GM19328 (cell line): ENCODE data around the gene AFAP1L1.
A peak's percentile ranks its signal among the peaks of the same experiment; 100 is the strongest.

Experiments used
- ATAC-seq: cut with Tn5 transposase; IDR thresholded peaks from one replicate; pipeline ENCODE4 v1.9.1; 2021; ENCODE audit warnings: mild to moderate bottlenecking, moderate library complexity; ENCODE audit not compliant: unreplicated experiment

Gene AFAP1L1

DNA sequence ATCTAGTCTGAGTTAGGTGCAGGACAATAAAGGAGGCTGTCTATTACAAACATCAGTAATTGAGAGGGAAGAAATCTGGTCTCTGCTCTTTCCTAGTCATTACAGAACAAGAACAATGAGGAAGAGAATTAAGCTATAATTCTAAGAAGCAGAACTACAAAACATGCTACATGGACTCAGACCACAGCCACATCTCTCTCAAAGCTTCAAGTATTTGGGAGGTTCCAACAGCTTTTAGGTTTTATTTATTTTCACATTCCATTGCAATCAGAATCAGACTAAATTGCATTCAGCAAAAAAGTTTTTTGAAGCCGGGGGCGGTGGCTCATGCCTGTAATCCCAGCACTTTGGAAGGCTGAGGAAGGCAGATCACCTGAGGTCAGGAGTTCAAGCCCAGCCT is 72.5 kb downstream of the AFAP1L1 start:
- no peak for ATAC-seq

DNA sequence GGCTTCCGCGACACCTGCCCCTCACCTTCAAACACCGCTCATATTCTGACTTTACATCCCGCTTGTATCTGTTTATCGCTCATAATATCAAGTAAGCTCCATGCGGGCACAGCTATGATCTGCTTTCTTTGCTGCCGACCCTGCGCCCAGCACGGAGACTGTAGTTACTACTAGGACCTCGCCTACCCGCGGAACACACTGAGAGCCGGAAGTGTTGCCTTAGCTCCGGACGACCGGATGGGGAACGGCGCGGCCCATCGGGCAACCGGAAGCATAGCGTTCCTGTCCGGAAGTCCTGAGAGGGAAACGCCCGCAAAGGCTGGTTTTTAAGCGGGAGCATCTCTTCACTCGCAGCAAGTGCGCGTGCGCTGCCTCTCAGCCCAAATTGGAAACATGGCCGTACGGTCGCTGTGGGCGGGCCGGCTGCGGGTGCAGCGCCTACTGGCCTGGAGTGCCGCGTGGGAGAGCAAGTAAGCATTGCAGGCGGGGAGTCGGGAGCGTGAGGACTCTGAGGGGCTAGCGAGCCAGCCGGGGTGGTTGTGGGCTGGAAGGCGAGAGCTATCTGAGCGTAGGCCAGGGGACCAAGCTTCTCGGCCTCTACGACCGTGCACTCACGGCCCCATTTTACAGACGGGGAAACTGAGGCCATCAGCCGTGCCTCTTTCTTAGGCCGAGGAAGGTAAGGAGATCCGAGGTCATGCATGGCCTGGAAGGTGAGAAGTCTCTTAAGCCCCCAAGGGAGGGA is 73.7 kb downstream of the AFAP1L1 start, which contains the start of gene GRPEL2:
Gene GRPEL2 (plus strand): TSS at position 353 of the 745 bp plus-strand sequence. CDS start 41 bp downstream, at position 394.
- peak; percentile 98 for ATAC-seq

DNA sequence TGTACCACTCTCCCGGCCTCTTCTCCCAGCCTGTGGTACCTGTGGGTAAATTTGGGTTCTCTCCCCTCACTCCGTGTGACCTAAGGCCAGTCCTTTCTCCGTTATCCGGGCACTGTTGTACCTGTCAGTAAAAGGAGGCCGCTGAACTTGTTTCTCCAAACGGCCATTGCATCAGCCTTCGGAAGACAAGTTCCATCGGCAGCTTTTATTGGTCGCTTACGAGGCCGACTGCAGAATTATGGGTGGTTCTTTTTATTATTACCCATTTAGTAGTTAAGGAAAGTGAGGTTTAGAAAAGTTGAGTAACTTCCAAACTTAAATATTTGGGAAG is 74.2 kb downstream of the AFAP1L1 start:
- ATAC-seq = no peak

DNA sequence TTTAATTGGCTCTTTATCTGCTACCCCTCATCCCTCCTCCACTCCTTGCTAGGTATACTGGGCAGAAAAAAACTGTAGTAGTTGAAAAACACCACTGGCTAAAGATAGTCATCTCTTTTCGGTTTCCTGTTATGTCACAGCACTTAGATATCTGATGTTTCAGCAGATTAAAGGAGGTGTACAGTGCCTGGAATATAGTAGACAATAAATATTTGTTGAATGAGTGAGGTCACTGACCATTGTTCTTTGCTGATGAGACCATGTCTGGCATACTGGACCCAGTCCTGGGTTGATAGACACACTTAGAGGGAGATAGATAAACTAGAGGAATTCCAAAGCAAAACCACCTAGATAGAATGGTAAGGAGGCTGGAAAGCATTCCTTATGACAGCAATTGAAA is 76.9 kb downstream of the AFAP1L1 start:
- ATAC-seq = no peak

DNA sequence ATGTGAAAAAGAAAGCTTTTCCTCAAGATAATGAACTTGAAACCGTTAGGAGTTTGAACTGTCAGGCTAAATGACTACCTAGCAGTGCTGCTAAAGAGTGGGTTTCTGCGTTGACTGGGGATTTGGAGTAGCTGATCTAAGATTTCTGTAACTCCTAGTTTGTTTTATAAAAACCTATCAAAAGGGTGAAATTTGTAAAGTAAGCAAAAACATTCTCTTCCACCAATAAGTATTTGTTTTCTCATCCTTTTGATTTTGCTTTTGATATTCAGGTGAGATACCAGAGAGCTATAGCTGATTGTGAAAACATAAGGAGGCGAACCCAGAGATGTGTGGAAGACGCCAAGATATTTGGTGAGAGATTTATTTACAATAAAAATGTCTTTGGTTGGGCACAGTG is 77.7 kb downstream of the AFAP1L1 start:
- ATAC-seq = no peak

DNA sequence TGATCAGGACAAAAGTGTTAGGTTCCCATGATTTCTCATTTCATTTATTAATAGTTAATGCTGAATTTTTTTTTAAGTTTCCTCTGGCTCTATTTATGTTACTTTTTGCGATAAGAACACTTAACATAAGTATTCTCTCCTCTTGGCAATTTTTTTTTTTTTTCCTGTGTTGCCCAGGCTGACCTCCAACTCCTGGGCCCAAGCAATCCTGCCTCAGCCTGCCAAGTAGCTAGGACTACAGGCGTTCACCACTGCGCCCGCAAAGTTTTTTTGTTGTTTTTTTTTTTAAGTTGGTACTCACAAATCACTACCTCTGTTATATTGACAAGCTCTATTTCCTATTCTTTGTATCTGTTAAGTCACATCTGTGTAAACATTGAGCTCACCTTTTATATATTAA is 80.5 kb downstream of the AFAP1L1 start:
- no peak for ATAC-seq

DNA sequence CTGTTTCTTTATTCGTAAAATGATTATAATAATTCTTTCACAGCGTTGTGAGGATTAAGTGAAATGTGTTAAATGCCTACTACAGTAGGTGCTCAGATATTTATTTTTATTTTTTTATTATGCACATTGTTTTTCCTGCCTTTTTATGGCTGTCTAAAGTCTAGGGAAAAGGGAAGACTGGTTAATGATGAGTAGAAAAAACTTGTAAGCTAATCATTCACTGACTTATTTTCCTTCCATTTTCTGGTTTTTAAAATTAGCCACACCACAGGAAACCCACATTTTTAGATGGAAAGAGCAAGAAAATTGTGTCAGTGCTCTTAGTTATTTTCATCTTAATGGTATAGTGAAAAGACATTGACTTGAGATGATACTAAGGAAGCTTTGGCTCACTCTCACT is 82.3 kb downstream of the AFAP1L1 start:
- no peak for ATAC-seq

DNA sequence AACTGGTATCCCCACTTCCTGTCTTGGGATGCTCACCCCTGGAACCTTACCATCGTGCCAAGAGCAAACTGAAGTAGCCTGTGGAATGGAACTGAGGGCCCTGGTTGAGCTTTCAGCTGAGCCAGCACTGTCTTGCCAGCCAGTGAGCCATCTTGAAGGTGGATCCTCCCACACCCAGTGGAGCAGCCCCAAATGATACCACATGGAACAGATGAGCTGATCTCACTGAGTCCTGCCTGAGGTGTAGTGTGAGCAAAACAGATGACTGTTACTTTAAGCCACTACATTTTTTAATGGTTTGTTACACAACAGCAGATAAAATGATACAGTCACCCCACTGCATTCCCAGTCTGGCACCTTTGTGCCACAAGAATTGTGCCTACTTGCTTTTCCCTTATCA is 84.0 kb downstream of the AFAP1L1 start:
- ATAC-seq = no peak

DNA sequence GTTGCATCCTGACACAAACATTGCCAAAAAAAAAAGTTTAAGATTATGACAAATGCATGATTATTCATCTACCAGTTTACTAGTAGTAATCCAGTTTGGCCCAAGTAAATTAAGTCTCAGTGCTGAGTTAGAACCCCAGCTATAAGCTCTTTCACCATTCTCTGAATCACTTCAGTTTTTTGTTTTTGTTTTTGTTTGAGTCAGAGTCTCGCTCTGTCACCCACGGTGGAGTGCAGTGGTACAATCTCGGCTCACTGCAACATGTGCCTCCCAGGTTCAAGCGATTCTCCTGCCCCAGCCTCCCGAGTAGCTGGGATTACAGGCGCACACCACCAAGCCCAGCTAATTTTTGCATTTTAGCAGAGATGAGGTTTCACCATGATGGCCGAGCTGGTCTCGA is 84.7 kb downstream of the AFAP1L1 start:
- ATAC-seq = no peak

DNA sequence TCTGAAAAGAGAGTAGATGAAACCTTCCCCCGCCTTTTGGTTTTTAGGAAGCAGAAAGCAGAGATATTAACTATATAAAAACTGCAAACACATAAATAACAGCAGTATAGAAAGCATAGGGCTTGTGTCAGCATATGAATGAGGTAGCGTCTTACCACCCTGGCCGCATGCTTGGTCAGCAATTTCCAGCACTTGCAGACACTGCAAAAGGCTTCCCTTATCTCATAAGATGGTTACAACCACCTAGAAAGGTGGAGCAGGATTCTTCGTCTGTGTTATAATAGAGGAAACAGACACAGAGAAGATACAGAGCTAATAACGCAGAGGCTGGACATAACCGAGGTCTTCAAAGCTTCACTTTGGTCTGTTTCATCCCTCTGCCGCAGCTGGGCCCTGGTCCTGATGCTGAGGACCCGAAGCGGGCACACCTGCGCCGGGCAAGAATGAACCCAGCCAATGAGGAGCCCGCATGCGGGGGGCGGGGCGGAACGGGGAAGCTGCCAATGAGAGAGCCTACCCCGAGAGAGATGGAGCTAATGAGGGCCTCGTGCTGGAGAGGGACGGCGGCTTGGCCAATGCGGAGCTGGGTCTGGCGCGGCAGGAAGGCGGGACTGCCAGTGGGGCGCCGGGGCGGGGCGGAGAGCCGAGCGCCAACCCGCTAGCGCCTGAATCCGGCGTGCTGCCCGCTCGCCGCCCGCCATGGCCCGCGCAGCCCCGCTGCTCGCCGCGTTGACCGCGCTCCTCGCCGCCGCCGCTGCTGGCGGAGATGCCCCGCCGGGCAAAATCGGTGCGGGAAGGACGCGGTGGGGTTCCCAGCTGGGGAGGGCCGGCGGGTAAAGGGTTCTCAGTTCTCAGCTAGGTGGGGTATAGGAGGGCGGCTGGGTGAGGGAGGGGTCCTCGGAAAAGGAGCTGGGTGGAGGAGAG is 86.0 kb downstream of the AFAP1L1 start, which contains the start of gene PCYOX1L:
Gene PCYOX1L (plus strand): TSS at position 677 of the 924 bp plus-strand sequence. CDS start 23 bp downstream, at position 700.
- peak; percentile 100 for ATAC-seq

DNA sequence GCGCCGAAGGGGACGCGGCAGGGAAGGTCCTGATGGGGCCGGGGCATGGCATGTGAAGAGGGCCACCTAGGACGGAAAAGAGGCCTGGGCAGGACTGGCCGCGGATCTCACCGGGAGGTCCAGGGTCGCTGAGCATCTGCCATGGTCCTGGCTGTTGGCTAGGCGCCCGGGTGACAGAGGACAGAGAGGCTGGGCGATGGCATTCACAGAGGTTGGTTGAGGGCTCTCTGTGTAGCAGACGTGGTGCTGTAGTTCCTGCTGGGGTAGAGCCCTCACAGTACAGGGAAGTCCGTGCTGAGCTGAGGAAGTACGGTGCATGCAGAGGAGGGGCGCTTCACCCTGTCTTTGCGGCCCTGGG is 86.6 kb downstream of the AFAP1L1 start:
- ATAC-seq = peak; percentile 1

DNA sequence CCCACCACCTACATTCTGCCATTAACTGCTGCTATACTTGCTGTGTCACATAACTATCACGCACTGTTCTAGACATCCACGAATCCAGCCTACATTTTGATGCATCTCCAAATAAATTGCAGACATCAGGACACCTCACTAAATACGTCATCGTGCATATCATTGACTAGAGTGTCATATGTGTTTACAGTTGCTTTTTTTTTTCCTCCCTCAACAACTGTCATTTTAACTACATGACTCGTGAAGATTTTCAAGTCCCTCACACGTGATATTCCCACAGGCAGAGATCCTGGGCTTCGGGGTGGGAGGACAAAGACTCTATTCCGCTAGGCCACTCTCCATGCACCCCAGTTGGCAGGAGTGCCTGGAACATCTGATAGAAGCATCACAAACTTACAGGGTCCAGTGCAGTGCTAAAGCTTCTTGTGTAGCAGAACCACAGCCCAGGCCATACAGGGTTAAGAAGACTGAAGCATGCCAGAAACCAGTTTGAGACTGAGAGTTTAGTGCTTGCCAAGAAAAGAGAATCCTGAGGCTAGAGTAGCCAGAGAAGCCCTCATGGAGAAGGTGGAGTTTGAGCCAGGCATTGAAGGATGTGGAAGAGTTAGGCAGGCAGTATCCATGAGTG is 87.3 kb downstream of the AFAP1L1 start:
- no peak for ATAC-seq

DNA sequence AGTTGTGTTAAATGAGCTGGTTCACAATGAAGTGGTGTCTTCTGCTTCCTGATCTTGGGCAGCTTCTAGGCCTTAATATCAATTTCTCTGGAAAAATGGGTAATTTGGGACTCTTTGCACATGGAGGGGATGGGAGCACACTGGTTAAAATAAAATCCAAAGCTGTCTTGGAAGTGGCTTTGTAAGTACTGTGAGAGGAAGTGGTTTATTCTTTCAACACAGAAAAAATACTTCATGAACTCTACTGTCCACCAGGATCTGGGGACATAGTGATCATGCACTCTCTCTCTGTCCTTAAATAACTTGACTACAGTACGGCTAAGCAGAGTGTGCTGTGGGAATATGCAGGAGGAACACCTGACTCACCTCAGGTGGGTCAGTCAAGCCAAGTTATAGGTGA is 88.6 kb downstream of the AFAP1L1 start:
- no peak for ATAC-seq

DNA sequence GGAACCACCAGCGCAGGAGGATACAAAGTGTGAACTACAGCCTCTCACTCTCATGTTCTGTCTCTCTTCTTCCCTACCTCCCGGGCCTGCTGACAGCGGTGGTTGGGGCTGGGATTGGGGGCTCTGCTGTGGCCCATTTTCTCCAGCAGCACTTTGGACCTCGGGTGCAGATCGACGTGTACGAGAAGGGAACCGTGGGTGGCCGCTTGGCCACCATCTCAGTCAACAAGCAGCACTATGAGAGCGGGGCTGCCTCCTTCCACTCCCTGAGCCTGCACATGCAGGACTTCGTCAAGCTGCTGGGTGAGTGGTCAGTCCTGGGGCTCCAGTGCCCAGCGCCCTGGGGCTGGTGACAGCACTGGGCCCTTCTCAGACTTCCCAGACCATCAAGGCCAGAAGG is 90.9 kb downstream of the AFAP1L1 start:
- ATAC-seq = no peak

DNA sequence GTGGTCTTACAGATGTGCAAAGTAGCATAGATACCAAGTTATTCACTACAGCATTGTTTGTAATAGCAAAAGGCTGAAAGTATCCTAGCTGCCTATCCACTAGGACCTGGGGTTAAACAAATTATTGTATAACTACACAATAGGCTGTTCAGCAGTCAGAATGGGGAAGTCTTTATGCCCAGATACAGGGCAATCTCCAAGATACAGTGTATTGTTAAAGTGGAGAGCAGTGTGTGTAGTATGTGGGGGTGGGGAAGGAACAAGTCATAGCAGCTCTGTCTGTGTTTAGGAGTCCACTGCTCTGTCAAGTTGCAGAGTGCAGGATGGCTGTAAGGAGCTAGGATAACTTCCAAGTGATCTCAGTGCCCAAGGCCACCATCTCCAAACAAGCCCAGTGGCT is 91.7 kb downstream of the AFAP1L1 start:
- no peak for ATAC-seq

DNA sequence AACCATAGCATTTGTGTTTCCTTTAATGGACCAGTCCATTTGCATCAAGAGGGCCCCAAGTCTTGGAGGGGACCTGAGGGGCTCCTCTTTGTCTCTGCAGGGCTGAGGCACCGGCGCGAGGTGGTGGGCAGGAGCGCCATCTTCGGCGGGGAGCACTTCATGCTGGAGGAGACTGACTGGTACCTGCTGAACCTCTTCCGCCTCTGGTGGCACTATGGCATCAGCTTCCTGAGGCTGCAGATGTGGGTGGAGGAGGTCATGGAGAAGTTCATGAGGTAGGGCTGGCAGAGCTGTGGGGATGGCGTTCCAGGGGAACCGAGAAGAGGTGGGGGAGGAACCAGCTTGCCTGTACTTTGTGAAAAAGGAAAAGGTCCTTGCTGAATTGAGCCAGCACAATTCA is 92.3 kb downstream of the AFAP1L1 start:
- no peak for ATAC-seq

DNA sequence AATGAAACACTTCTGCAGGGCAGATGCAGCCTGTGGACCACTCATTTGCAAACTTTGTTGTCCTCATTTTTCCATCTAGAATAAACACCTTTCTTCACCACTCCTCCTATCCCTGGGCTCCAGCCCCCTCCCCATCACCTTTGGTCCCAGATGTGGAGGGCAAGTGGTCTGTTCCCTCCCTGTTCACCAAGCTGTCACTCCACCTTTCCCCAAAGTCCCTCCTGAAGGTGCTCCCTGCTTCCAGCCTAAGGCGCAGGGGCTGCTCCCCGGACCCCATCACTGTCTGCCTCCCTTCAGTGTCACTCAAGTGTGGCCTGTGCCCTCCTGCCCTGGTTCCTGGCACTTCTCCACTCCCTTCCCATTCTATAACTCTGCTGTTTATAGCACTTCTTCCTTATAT is 93.1 kb downstream of the AFAP1L1 start:
- no peak for ATAC-seq

DNA sequence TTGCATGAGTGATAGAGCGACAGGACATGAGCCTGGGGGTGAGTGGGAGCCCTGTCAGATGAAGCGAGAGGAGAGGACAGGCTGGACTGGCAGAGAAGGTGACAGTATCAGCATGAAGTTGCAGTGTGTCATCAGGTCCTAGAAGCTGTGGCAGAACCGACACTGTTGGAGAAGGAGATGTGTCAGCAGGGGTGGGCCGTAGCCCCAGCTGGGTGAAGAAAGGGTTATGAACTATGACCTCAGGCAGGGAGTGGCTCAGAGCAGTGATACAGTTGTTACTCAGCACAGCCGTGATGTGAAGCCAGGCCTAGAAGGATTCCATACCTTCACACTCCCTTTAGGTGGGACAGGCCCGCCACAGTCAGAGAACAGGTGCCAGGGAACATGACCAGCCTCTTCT is 93.8 kb downstream of the AFAP1L1 start:
- ATAC-seq = no peak

DNA sequence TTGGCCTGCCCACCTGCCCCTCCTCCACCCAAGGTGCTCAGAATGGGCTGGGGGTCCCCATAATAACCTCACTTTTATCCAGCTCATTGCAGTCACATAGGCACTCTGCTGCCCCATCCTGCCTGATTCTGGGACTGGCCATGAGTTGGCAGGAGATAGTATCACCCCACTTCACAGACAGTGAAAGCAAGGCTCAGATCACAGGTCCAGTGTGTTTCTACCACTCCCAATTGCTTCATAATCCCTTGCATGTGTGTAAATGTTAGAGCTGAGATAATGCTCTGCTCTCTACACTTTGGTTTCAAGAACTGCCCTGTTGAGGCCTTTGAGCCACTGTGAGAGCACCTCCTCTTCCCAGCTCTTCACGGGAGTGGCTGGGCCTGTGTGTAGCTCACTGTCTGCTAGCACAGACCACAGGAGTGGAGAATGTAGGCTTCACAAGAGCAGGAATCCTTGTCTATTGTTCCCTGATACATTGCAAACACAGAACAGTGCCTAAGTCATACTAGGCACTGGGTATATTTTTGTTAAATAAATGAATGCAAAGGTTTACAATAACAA is 94.6 kb downstream of the AFAP1L1 start:
- no peak for ATAC-seq

DNA sequence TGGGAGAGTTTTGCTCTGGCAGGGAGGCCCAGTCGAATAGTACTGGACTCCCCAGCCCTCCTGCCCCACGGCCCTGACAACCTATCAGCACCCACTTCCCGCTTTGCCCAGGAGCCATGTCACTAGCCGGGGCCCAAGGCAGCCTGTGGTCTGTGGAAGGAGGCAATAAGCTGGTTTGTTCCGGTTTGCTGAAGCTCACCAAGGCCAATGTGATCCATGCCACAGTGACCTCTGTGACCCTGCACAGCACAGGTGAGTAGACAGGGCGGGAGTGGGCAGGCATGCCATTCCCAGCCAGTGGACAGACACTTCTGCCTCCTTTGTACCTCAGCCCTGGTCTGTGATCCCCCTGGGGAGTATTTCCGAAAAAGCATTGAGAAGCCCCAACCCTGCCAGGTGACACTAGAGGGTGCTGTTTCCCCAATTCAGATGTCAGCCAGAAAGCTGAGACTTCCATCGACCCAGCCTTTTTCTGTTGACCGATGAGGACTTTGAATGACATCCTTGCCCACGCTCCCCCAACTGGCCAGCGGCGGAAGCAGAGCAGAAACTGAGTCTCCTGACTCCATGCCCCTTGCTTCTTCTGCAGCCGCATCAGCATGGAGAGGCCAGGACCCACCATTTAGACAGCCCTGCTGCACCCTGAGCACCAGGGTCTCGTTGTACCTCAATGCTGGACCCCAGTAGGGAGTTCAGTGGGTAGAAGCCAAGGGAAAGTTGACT is 95.8 kb downstream of the AFAP1L1 start:
- ATAC-seq = no peak
